GM18909 (cell line): ENCODE results near the gene SLC35F4.
"Not testable (repeated sequence)": the region's sequence is repeated elsewhere in the genome, so short reads cannot be mapped to it uniquely, and the experiment has no call there.

ENCODE experiments used
- ATAC-seq: cut with Tn5 transposase; IDR thresholded peaks from one replicate; pipeline ENCODE4 v1.9.1; 2021; ENCODE audit warnings: mild to moderate bottlenecking; ENCODE audit not compliant: unreplicated experiment, poor library complexity

SLC35F4 gene

GRCh38 chr14:57812741-57813140 is 53.2 kb downstream of the SLC35F4 start:
- no peak for ATAC-seq

- ATAC-seq, result no peak
Measured at GRCh38 chr14:57811998-57812546, 53.8 kb downstream of the SLC35F4 start.

GRCh38 chr14:57809808-57810207 is 56.1 kb downstream of the SLC35F4 start:
- no peak for ATAC-seq

GRCh38 chr14:57797160-57797559 is 68.7 kb downstream of the SLC35F4 start:
- ATAC-seq, result no peak

- no peak for ATAC-seq
Measured at GRCh38 chr14:57796556-57796955, 69.3 kb downstream of the SLC35F4 start.

- ATAC-seq, result no peak
Measured at GRCh38 chr14:57785058-57785457, 80.8 kb downstream of the SLC35F4 start.

- ATAC-seq, result no peak
Measured at GRCh38 chr14:57771801-57772200, 94.1 kb downstream of the SLC35F4 start.

GRCh38 chr14:57769863-57770523 is 95.9 kb downstream of the SLC35F4 start:
- ATAC-seq, result no peak

GRCh38 chr14:57761800-57762199 is 104.1 kb downstream of the SLC35F4 start:
- no peak for ATAC-seq

- no peak for ATAC-seq
Measured at GRCh38 chr14:57760896-57761295, 105.0 kb downstream of the SLC35F4 start.

GRCh38 chr14:57755018-57755521 is 110.8 kb downstream of the SLC35F4 start:
- no peak for ATAC-seq

GRCh38 chr14:57754527-57754926 is 111.4 kb downstream of the SLC35F4 start:
- ATAC-seq, result no peak

GRCh38 chr14:57753821-57754220 is 112.1 kb downstream of the SLC35F4 start:
- no peak for ATAC-seq

- ATAC-seq, result not testable (repeated sequence)
Measured at GRCh38 chr14:57752142-57752695, 113.7 kb downstream of the SLC35F4 start.

GRCh38 chr14:57751400-57751799 is 114.5 kb downstream of the SLC35F4 start:
- ATAC-seq, result no peak

- no peak for ATAC-seq
Measured at GRCh38 chr14:57749267-57749666, 116.6 kb downstream of the SLC35F4 start.

- ATAC-seq, result no peak
Measured at GRCh38 chr14:57748279-57748678, 117.6 kb downstream of the SLC35F4 start.

GRCh38 chr14:57747036-57747435 is 118.9 kb downstream of the SLC35F4 start:
- no peak for ATAC-seq

GRCh38 chr14:57746563-57746962 is 119.3 kb downstream of the SLC35F4 start:
- ATAC-seq, result no peak

- no peak for ATAC-seq
Measured at GRCh38 chr14:57739516-57739915, 126.4 kb downstream of the SLC35F4 start.

GRCh38 chr14:57737598-57737997 is 128.3 kb downstream of the SLC35F4 start:
- ATAC-seq, result no peak

GRCh38 chr14:57736391-57736790 is 129.5 kb downstream of the SLC35F4 start:
- ATAC-seq, result no peak
